Esophagus muscularis mucosa (tissue), 4 donors: Measurements from ENCODE around the gene PCBP3. TPM values are rescaled to one million over a fixed set of nuclear protein-coding genes. Genes with fewer than 3 reads are reported as not detected.
"Not testable (repeated sequence)": the region's sequence is repeated elsewhere in the genome, so short reads cannot be mapped to it uniquely, and the experiment has no call there.

Experiments used
- DNase-seq: peaks from one replicate; pipeline ENCODE4 v3.0.0-alpha.2; 2017; ENCODE audit errors: extremely low spot score
- H3K27ac ChIP-seq, 4 donors: fragments of 200-600 bp; sonication (generic); replicated peaks in 1 of 4; 1 replicate in 3 of 4; 2 replicates in 1 of 4; pipeline ENCODE4 v1.5.1; 2016 to 2019; ENCODE audit warnings: mild to moderate bottlenecking in 1 of 4
- H3K27me3 ChIP-seq, 4 donors: fragments of 200-600 bp; sonication (generic); one replicate each; pipeline versions ENCODE4 v1.5.1 to v1.6.0; 2016 to 2019
- H3K36me3 ChIP-seq, 4 donors: fragments of 200-600 bp; sonication (generic); one replicate each; pipeline ENCODE4 v1.5.1; 2016 to 2019
- H3K4me1 ChIP-seq, 4 donors: fragments of 200-600 bp; sonication (generic); one replicate each; pipeline ENCODE4 v1.5.1; 2016 to 2019
- H3K4me3 ChIP-seq, 4 donors: fragments of 200-600 bp; sonication (generic); 1 replicate in 2 of 4; 2 replicates in 2 of 4; pipeline ENCODE4 v1.5.1; 2016 to 2019; ENCODE audit warnings: mild to moderate bottlenecking in 4 of 4, moderate library complexity in 1 of 4
- H3K9me3 ChIP-seq, 4 donors: fragments of 200-600 bp; sonication (generic); 1 replicate in 3 of 4; 2 replicates in 1 of 4; pipeline ENCODE4 v1.5.1; 2016 to 2019
- EP300 ChIP-seq: sonication (generic); formaldehyde crosslinking; IDR thresholded peaks from one replicate; pipeline ENCODE4 v1.6.1; 2017; ENCODE audit warnings: antibody characterized with exemption
- POLR2A ChIP-seq: fragments of 450-650 bp; IDR thresholded peaks from one replicate; pipeline ENCODE4 v1.6.1; 2017; ENCODE audit warnings: antibody characterized with exemption, moderate library complexity, mild to moderate bottlenecking, low read depth
- POLR2AphosphoS5 ChIP-seq, 2 donors: sonication (generic); formaldehyde crosslinking; IDR thresholded peaks; one replicate each; pipeline ENCODE4 v1.6.1; 2017; ENCODE audit warnings: antibody characterized with exemption in 2 of 2
- WGBS: methylation state at CpG from one replicate; pipeline ENCODE4 v1.1.5; 2018; 5-methylcytosine and 5-hydroxymethylcytosine counted together
- intact Hi-C: fragments of 100-400 bp; cut with DNase I; formaldehyde crosslinking; loops from one replicate; pipeline ENCODE4 v1.15.1; 2023
- total RNA-seq, 4 donors: library from RNA; depleted of rRNA; stranded (reverse); fragments of >200 nt; gene quantifications; one replicate each; pipeline versions ENCODE4 v1.1.0 to v1.2.1, GENCODE V29; 2016
- TF ChIP-seq, protein P1 (sequence below), 3 experiments: fragments of 200-600 bp in 2 of 3; fragments of 450-650 bp in 1 of 3; sonication (generic) in 2 of 3; IDR thresholded peaks; one replicate each; pipeline ENCODE4 v1.5.1; 2017 to 2019; ENCODE audit warnings: antibody characterized with exemption in 3 of 3, mild to moderate bottlenecking in 2 of 3, moderate library complexity in 1 of 3

The PCBP3 gene
- total RNA-seq, 4 donors from 2014 or later, result 7.5 to 9.2 (median 8.1) TPM

DNA sequence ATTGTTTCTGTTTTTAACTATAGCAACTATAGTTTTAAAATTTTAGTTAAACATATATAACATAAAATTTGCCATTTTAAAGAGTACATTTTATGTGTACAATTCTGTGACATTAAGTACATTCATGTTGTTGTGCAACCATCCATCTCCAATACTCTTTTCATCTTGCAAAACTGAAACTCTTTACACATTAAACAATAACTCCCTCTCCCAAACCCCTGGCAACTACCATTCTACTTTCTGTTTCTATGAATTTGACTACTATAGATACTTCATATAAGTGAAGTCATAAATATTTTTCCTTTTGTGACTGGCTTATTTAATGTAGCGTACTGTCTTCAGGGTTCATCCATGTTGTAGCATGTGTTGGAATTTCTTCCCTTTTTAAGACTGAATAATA lies 25.9 kb downstream of the PCBP3 start:
- no peak for DNase-seq
- Histone ChIP-seq H3K27ac (no peak overlapping the region), H3K27me3 (no peaks in the 10 kb centered on the region), H3K4me1 (no peaks in the 10 kb centered on the region), H3K36me3 (no peaks in the 10 kb centered on the region), H3K9me3 (peaks cover 0 to 19% (median 4%) of the 10 kb centered on the region in 4 donors), H3K4me3 (no peak overlapping the region)
- intact Hi-C loops, result no loop called here
- 94% methylated on average over 1 of the region's 1 CpG for WGBS
- no peak for TF ChIP-seq POLR2A
- TF ChIP-seq POLR2AphosphoS5 (IDR thresholded peaks at IDR 0.05), result no peak
- TF ChIP-seq EP300, result no peak
- TF ChIP-seq, protein P1, sequence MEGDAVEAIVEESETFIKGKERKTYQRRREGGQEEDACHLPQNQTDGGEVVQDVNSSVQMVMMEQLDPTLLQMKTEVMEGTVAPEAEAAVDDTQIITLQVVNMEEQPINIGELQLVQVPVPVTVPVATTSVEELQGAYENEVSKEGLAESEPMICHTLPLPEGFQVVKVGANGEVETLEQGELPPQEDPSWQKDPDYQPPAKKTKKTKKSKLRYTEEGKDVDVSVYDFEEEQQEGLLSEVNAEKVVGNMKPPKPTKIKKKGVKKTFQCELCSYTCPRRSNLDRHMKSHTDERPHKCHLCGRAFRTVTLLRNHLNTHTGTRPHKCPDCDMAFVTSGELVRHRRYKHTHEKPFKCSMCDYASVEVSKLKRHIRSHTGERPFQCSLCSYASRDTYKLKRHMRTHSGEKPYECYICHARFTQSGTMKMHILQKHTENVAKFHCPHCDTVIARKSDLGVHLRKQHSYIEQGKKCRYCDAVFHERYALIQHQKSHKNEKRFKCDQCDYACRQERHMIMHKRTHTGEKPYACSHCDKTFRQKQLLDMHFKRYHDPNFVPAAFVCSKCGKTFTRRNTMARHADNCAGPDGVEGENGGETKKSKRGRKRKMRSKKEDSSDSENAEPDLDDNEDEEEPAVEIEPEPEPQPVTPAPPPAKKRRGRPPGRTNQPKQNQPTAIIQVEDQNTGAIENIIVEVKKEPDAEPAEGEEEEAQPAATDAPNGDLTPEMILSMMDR (IDR thresholded peaks at IDR 0.05), result no peak

DNA sequence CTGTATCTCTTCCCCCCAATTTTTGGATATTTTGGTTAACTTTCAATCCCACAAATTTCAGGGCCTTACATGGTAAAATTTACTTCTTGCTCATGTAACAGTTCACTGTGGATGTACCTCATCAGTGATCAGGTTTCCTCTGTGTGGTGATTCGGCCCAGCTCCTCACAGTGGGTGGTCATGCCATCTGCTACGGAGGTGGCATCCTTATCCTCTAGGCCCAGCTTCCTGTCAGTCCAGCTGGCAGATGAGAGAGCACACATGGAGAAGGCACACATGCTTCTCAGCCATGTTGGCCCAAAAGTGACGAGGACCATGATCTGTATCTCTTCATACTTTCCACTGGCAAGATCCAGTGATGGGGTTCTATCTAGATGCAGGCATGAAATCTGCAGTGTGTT lies 27.2 kb downstream of the PCBP3 start:
- no peaks in the 10 kb centered on the region for H3K4me1 ChIP-seq
- H3K27me3 ChIP-seq, result no peaks in the 10 kb centered on the region
- no peak for DNase-seq
- H3K27ac ChIP-seq, result no peak overlapping the region
- intact Hi-C loops, result no loop called here
- H3K4me3 ChIP-seq, result no peak overlapping the region
- WGBS, result 92% methylated on average over 2 of the region's 3 CpGs
- TF ChIP-seq POLR2AphosphoS5 (IDR thresholded peaks at IDR 0.05) (no peak), EP300 (no peak), POLR2A (no peak)
- TF ChIP-seq, protein P1 (IDR thresholded peaks at IDR 0.05), result no peak
- peaks cover 0 to 19% (median 4%) of the 10 kb centered on the region in 4 donors for H3K9me3 ChIP-seq
- H3K36me3 ChIP-seq, result no peaks in the 10 kb centered on the region

DNA sequence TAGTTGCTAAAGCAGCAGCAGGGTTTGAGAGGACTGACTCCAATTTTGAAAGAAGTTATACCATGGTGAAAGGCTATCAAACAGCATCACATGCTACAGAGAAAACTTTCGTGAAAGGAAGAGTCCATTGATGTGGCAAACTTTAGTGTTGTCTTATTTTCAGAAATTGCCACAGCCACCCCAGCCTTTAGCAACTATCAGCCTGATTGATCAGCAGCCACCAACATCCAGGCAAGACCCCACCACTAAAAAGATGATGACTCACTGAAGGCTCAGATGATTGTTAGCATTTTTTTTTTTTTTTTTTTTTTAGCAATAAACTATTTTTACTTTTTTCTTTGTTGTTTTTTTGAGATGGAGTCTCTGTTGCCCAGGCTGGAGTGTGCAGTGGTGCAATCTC lies 35.3 kb downstream of the PCBP3 start:
- H3K27ac ChIP-seq, intact Hi-C loops, H3K9me3 ChIP-seq, H3K27me3 ChIP-seq, H3K4me1 ChIP-seq, H3K4me3 ChIP-seq, H3K36me3 ChIP-seq, DNase-seq: not testable (repeated sequence)
- WGBS, result 90% methylated on average over 1 of the region's 1 CpG

DNA sequence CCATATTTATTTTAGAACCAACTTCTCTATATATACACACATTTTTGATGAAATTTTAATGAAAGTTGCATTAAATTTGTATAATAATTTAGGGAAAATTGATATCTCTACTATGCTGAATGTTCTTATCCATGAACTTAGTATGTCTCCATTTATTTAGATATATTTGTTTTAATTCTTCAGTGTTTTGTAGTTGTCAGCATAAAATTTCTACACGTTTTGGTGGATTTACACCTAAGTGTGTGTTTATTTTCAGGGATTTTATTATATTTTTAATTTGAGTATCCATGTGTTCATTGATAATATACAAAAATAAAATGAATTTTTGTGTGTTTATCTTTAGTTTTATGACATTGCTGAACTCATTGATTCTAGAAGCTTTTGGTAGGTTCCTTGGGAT lies 36.7 kb downstream of the PCBP3 start:
- TF ChIP-seq POLR2A, result no peak
- TF ChIP-seq, protein P1 (IDR thresholded peaks at IDR 0.05), result no peak
- no peak for TF ChIP-seq POLR2AphosphoS5 (IDR thresholded peaks at IDR 0.05)
- no peak for TF ChIP-seq EP300
- H3K27me3 ChIP-seq, result no peaks in the 10 kb centered on the region
- no peak for DNase-seq

DNA sequence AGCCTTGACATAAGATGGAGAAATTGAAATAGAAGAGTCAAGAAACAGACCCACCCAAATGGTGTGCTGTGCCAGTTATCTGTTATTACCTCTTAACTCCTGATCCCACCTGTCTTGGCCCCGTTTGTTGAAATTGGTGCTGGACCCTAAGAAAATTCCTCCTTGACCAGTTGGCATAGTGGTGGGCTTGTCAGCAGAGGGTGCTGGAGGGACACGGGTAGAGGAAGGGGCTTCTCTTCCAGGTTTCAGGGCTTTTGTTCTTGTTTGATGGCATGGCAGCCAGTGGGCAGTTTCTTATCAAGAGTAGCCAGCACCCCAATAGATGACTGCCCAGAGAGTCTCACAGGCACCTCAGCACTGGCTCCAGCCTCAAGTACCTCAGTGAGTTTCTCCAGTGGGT lies 51.6 kb downstream of the PCBP3 start:
- Histone ChIP-seq H3K36me3 (no peaks in the 10 kb centered on the region), H3K4me1 (peaks cover 0 to 14% (median 13%) of the 10 kb centered on the region in 4 donors), H3K9me3 (peaks cover 0 to 5% (median 0%) of the 10 kb centered on the region in 4 donors), H3K27ac (no peak overlapping the region), H3K27me3 (no peaks in the 10 kb centered on the region), H3K4me3 (no peak overlapping the region)
- intact Hi-C loops, result no loop called here
- DNase-seq, result no peak
- TF ChIP-seq POLR2A (no peak), EP300 (no peak), POLR2AphosphoS5 (IDR thresholded peaks at IDR 0.05) (no peak)
- TF ChIP-seq, protein P1 (IDR thresholded peaks at IDR 0.05), result no peak
- 46% methylated on average over 2 of the region's 2 CpGs for WGBS

More for the DNA sequence above, 36.7 kb downstream of the PCBP3 start:
- Histone ChIP-seq H3K27ac (no peak overlapping the region), H3K36me3 (no peaks in the 10 kb centered on the region), H3K9me3 (no peaks in the 10 kb centered on the region), H3K4me1 (no peaks in the 10 kb centered on the region), H3K4me3 (no peak overlapping the region)
- 79% methylated on average over 1 of the region's 1 CpG for WGBS
- intact Hi-C loops, result no loop called here
